Astrocyte (in vitro differentiated cells and primary cell): ENCODE measurements around the gene FLT3. TPM values are rescaled to one million over a fixed set of nuclear protein-coding genes. Genes with fewer than 3 reads are reported as not detected.

ENCODE experiments used
- DNase-seq: peaks from one replicate; pipeline ENCODE4 v3.0.0-alpha.2; 2010; ENCODE audit warnings: low read depth
- FAIRE-seq: peaks from 2 replicates; lab custom pipeline; 2011; peaks lifted over from hg19 to GRCh38; lab: Jason Lieb, UNC
- H2AFZ ChIP-seq: 2 replicates; pipeline ENCODE4 v1.6.0; 2012; ENCODE audit warnings: low read depth, low read length, inconsistent platforms
- H3K27ac ChIP-seq: 2 replicates; pipeline ENCODE4 v1.5.1; 2011; ENCODE audit warnings: low read depth, low read length, inconsistent platforms
- H3K27me3 ChIP-seq: 2 replicates; pipeline ENCODE4 v1.6.0; 2011; ENCODE audit warnings: low read length, inconsistent platforms; ENCODE audit not compliant: insufficient read depth
- H3K36me3 ChIP-seq: 2 replicates; pipeline ENCODE4 v1.5.1; 2011; ENCODE audit warnings: low read length, inconsistent platforms; ENCODE audit not compliant: insufficient read depth
- H3K4me1 ChIP-seq: 2 replicates; pipeline ENCODE4 v1.5.1; 2011; ENCODE audit warnings: low read length, inconsistent platforms; ENCODE audit not compliant: insufficient read depth
- H3K4me2 ChIP-seq: 2 replicates; pipeline ENCODE4 v1.6.0; 2012; ENCODE audit warnings: low read length, inconsistent platforms
- H3K4me3 ChIP-seq: 2 replicates; pipeline ENCODE4 v1.5.1; 2011; ENCODE audit warnings: low read depth, mild to moderate bottlenecking, low read length, inconsistent platforms; ENCODE audit not compliant: insufficient read depth
- H3K79me2 ChIP-seq: 2 replicates; pipeline ENCODE4 v1.6.0; 2012; ENCODE audit warnings: mild to moderate bottlenecking, low read length, inconsistent platforms; ENCODE audit not compliant: insufficient read depth
- H3K9ac ChIP-seq: 2 replicates; pipeline ENCODE4 v1.6.0; 2012; ENCODE audit warnings: mild to moderate bottlenecking, low read length, inconsistent platforms
- H3K9me3 ChIP-seq: 2 replicates; pipeline ENCODE4 v1.5.1; 2012; ENCODE audit warnings: low read depth, mild to moderate bottlenecking, low read length, inconsistent platforms; ENCODE audit not compliant: insufficient read depth
- H4K20me1 ChIP-seq: 2 replicates; pipeline ENCODE4 v1.6.0; 2012; ENCODE audit warnings: low read length, inconsistent platforms; ENCODE audit not compliant: insufficient read depth
- H3K27ac Mint-ChIP-seq: one replicate; pipeline ENCODE4 v1.8.0; 2021; ENCODE audit warnings: mild to moderate bottlenecking, mixed read lengths; ENCODE audit not compliant: unreplicated experiment
- H3K27me3 Mint-ChIP-seq: one replicate; pipeline ENCODE4 v1.8.0; 2021; ENCODE audit warnings: low read depth, mixed read lengths; ENCODE audit not compliant: unreplicated experiment
- H3K36me3 Mint-ChIP-seq: one replicate; pipeline ENCODE4 v1.8.0; 2021; ENCODE audit warnings: low read depth, mixed read lengths; ENCODE audit not compliant: unreplicated experiment
- H3K4me1 Mint-ChIP-seq: one replicate; pipeline ENCODE4 v1.8.0; 2021; ENCODE audit warnings: low read depth, mixed read lengths; ENCODE audit not compliant: unreplicated experiment
- H3K4me3 Mint-ChIP-seq: one replicate; pipeline ENCODE4 v1.8.0; 2021; ENCODE audit warnings: mild to moderate bottlenecking, moderate library complexity, mixed read lengths; ENCODE audit not compliant: unreplicated experiment
- H3K9me3 Mint-ChIP-seq: one replicate; pipeline ENCODE4 v1.8.0; 2021; ENCODE audit warnings: mild to moderate bottlenecking, mixed read lengths; ENCODE audit not compliant: unreplicated experiment
- CTCF ChIP-seq: IDR thresholded peaks from 2 replicates; pipeline ENCODE4 v1.5.1; 2011; ENCODE audit warnings: low read depth, mild to moderate bottlenecking, inconsistent platforms, low read length, moderate library complexity; ENCODE audit not compliant: insufficient read depth
- EZH2 ChIP-seq: IDR thresholded peaks from 2 replicates; pipeline ENCODE4 v1.6.1; 2012; ENCODE audit warnings: mild to moderate bottlenecking, low read length, inconsistent platforms; ENCODE audit not compliant: insufficient read depth
- total RNA-seq: library from RNA; stranded (reverse); gene quantifications from 2 replicates; pipeline ENCODE4 v1.2.1, GENCODE V29; 2021

FLT3 gene
- total RNA-seq, 1 donor from 2014 or later, result not detected

- Histone ChIP-seq H3K9ac (peak within 1 kb of the TSS; percentile 94), H3K4me1 (peaks cover 5% of the 10 kb centered on the region), H3K36me3 (no peaks in the 10 kb centered on the region), H3K79me2 (peaks cover 57% of the 10 kb centered on the region), H3K27me3 (no peaks in the 10 kb centered on the region), H3K4me2 (peak within 1 kb of the TSS; percentile 90), H3K9me3 (no peaks in the 10 kb centered on the region), H3K4me3 (peak within 1 kb of the TSS; percentile 74), H2AFZ (peak within 1 kb of the TSS; percentile 72), H3K27ac (peak within 1 kb of the TSS; percentile 96), H4K20me1 (peaks cover 36% of the 10 kb centered on the region)
- no peaks in the 10 kb centered on the region for H3K27me3 Mint-ChIP-seq
- H3K9me3 Mint-ChIP-seq, result no peaks in the 10 kb centered on the region
- H3K27ac Mint-ChIP-seq, result peak within 1 kb of the TSS; percentile 95
- FAIRE-seq (no peak), DNase-seq (peak; percentile 71)
- TF ChIP-seq EZH2 (no peak), CTCF (no peak)
- H3K36me3 Mint-ChIP-seq, result no peaks in the 10 kb centered on the region
- H3K4me1 Mint-ChIP-seq, result peaks cover 18% of the 10 kb centered on the region
- H3K4me3 Mint-ChIP-seq, result peak within 1 kb of the TSS; percentile 98
These were observed 37.8 kb upstream of the FLT3 start, which contains the start of gene PAN3 for GRCh38 chr13:28138012-28138755. PAN3 (plus strand) TSS chr13:28138545; CDS start chr13:28138658, 113 bp downstream.

DNA sequence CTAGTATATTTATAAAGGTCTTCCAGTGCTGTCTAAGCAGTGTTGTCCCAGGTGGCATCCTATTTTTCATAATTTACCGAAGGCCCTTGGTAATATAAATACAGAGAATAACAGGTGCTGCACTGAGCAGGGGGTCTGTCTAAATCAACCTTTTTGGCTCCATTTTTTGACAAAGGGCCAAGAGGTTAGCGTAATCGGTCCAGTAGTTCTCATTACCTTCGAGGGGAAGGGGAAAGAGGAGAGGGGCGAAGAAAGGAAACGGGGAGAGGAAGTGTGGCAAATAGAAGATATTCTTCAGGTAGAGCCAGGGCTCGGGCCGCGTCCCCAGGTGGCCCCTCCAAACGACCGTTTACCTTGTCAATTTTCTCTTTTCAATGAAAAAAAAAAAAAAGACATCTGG, 37.2 kb upstream of the FLT3 start:
- Histone ChIP-seq H3K4me2 (peak overlapping the region; percentile 90), H3K79me2 (peaks cover 51% of the 10 kb centered on the region), H3K27me3 (no peaks in the 10 kb centered on the region), H4K20me1 (peaks cover 31% of the 10 kb centered on the region), H3K36me3 (no peaks in the 10 kb centered on the region), H2AFZ (peak overlapping the region; percentile 72), H3K9me3 (no peaks in the 10 kb centered on the region), H3K27ac (peak overlapping the region; percentile 96), H3K4me1 (peaks cover 5% of the 10 kb centered on the region), H3K4me3 (peak overlapping the region; percentile 74), H3K9ac (peak overlapping the region; percentile 94)
- Mint-ChIP-seq H3K4me3 (peak overlapping the region; percentile 98), H3K27ac (peak overlapping the region; percentile 95), H3K4me1 (peaks cover 12% of the 10 kb centered on the region), H3K9me3 (no peaks in the 10 kb centered on the region), H3K27me3 (no peaks in the 10 kb centered on the region), H3K36me3 (no peaks in the 10 kb centered on the region)
- FAIRE-seq (no peak), DNase-seq (no peak)
- TF ChIP-seq EZH2, result no peak
- no peak for TF ChIP-seq CTCF

- no peaks in the 10 kb centered on the region for H3K36me3 Mint-ChIP-seq
- H4K20me1 ChIP-seq, result peaks cover 24% of the 10 kb centered on the region
- no peaks in the 10 kb centered on the region for H3K27me3 Mint-ChIP-seq
- peaks cover 9% of the 10 kb centered on the region for H3K4me1 Mint-ChIP-seq
- no peaks in the 10 kb centered on the region for H3K9me3 Mint-ChIP-seq
- no peak for TF ChIP-seq CTCF
- no peak for TF ChIP-seq EZH2
- peak overlapping the region; percentile 90 for H3K4me2 ChIP-seq
- FAIRE-seq (no peak), DNase-seq (no peak)
- H3K27me3 ChIP-seq, result no peaks in the 10 kb centered on the region
- H3K4me1 ChIP-seq, result peaks cover 5% of the 10 kb centered on the region
- peak overlapping the region; percentile 95 for H3K27ac Mint-ChIP-seq
- H3K9me3 ChIP-seq, result no peaks in the 10 kb centered on the region
- no peaks in the 10 kb centered on the region for H3K36me3 ChIP-seq
- H2AFZ ChIP-seq, result no peak overlapping the region
- peak overlapping the region; percentile 94 for H3K9ac ChIP-seq
- H3K27ac ChIP-seq, result no peak overlapping the region
- H3K4me3 Mint-ChIP-seq, result peak overlapping the region; percentile 98
- peaks cover 44% of the 10 kb centered on the region for H3K79me2 ChIP-seq
- H3K4me3 ChIP-seq, result peak overlapping the region; percentile 74
These were observed 36.5 kb upstream of the FLT3 start for GRCh38 chr13:28136916-28137315.
